ENCODE results near the gene EML3. TPM values are rescaled to one million over a fixed set of nuclear protein-coding genes. Genes with fewer than 3 reads are reported as not detected.

The EML3 gene
- total and polyA plus RNA-seq, 2 of the 13 experiments (the other 11 are each of a cell fraction or from before 2014, with no cell fraction given), result 10.6 to 12.3 TPM

DNA sequence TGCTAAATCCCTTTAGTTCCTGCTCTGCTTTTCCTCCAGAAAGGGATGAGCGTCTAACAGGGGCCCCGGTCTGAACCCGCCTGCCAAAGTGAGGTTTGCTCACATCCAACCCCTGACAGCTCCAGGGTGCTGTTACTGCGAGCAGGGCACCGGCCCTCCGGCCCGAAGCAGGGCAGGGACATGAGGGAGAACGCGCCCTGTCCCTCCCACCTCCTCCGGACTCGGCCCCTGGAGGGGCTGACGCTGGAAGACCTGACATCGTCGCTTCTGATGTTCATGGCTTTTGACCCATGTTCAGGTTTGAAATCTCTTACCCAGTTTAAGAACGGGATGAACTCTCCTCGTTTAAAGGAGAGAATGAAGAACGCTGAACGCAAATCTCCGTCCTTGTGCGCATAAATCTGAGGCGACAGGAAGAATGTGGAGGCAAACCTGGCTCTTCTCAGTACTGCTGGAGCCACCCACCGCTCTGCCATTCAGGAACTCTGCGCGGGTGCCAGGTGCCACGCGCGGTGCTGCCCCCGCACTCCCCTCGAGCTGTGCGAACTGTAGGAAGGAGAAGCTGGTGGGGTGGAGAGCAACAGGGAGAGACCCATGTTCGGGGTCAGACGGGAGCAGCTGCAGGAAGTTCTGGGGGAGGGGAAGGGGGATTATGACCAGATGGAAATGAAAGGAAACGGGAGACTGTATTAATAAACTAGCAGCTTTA is 38.1 kb downstream of the EML3 start (continued):
- 0 out of 2 replicates have a peak, but pooled peaks have one; percentile 21 for TF ChIP-seq ZNF761 (CRISPR knock-in tag; conservative IDR thresholded peaks at IDR 0.05)
- no peak for TF ChIP-seq CREB3 (CRISPR knock-in tag; IDR thresholded peaks at IDR 0.05)
- no peak for TF ChIP-seq THAP8 (CRISPR knock-in tag; IDR thresholded peaks at IDR 0.05; ENCODE audit: borderline replicate concordance)
- TF ChIP-seq NFATC3 (CRISPR knock-in tag; IDR thresholded peaks at IDR 0.05), result no peak
- TF ChIP-seq IRF9 (CRISPR knock-in tag; IDR thresholded peaks at IDR 0.05; ENCODE audit: borderline replicate concordance), result 0 out of 2 replicates have a peak, but pooled peaks have one; percentile 65
- no peak for TF ChIP-seq CCAR2 (optimal IDR thresholded peaks at IDR 0.05; ENCODE audit: low read depth, low read length)
- 0 out of 2 replicates have a peak, but pooled peaks have one; percentile 53 for TF ChIP-seq ZNF747 (CRISPR knock-in tag; IDR thresholded peaks at IDR 0.05; ENCODE audit: borderline replicate concordance)
- TF ChIP-seq, protein P1, sequence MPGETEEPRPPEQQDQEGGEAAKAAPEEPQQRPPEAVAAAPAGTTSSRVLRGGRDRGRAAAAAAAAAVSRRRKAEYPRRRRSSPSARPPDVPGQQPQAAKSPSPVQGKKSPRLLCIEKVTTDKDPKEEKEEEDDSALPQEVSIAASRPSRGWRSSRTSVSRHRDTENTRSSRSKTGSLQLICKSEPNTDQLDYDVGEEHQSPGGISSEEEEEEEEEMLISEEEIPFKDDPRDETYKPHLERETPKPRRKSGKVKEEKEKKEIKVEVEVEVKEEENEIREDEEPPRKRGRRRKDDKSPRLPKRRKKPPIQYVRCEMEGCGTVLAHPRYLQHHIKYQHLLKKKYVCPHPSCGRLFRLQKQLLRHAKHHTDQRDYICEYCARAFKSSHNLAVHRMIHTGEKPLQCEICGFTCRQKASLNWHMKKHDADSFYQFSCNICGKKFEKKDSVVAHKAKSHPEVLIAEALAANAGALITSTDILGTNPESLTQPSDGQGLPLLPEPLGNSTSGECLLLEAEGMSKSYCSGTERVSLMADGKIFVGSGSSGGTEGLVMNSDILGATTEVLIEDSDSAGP (CRISPR knock-in tag; IDR thresholded peaks at IDR 0.05; ENCODE audit: borderline replicate concordance), result peak; percentile 64
- no peak for TF ChIP-seq CC2D1A (CRISPR knock-in tag; IDR thresholded peaks at IDR 0.05)
- no peak for TF ChIP-seq CHD2 (IDR thresholded peaks at IDR 0.05; ENCODE audit: low read depth, low read length)
- 0 out of 2 replicates have a peak, but pooled peaks have one; percentile 56 for TF ChIP-seq ZNF713 (CRISPR knock-in tag; IDR thresholded peaks at IDR 0.05)
- no peak for TF ChIP-seq FOXA1 (IDR thresholded peaks at IDR 0.05)
- TF ChIP-seq FOXA1 (CRISPR knock-in tag; IDR thresholded peaks at IDR 0.05), result no peak
- TF ChIP-seq E2F5 (CRISPR knock-in tag; conservative IDR thresholded peaks at IDR 0.05), result no peak

Measured in HepG2 (cell line).